GM23338 (cell line): ENCODE results near the gene KLRK1. TPM values are rescaled to one million over a fixed set of nuclear protein-coding genes. Genes with fewer than 3 reads are reported as not detected.
"Not testable (repeated sequence)": the region's sequence is repeated elsewhere in the genome, so short reads cannot be mapped to it uniquely, and the experiment has no call there.

Source experiments
- ATAC-seq: fragments of 200-7000 bp; cut with Tn5 transposase; 3 replicates; pipeline ENCODE4 v1.9.1; 2020
- DNase-seq: peaks from one replicate; pipeline ENCODE4 v3.0.0-alpha.2; 2015; ENCODE audit warnings: low spot score
- H2AFZ ChIP-seq: fragments of 200-600 bp; sonication (generic); 2 replicates; pipeline ENCODE4 v1.8.0; 2016; ENCODE audit warnings: antibody characterized with exemption, mild to moderate bottlenecking, moderate library complexity
- H3F3A ChIP-seq: fragments of 200-600 bp; sonication (generic); replicated peaks from 2 replicates; pipeline ENCODE4 v1.8.0; 2017; ENCODE audit warnings: antibody characterized with exemption, mixed run types, low read depth
- H3K27ac ChIP-seq: fragments of 200-600 bp; sonication (generic); 2 replicates; pipeline ENCODE4 v1.6.1; 2016; ENCODE audit warnings: low read depth
- H3K27me3 ChIP-seq: fragments of 200-600 bp; sonication (generic); 2 replicates; pipeline ENCODE4 v1.8.0; 2016; ENCODE audit warnings: mild to moderate bottlenecking, mixed run types, moderate library complexity; ENCODE audit not compliant: insufficient read depth
- H3K36me3 ChIP-seq: fragments of 200-600 bp; sonication (generic); 2 replicates; pipeline ENCODE4 v1.8.0; 2016; ENCODE audit warnings: mild to moderate bottlenecking; ENCODE audit not compliant: insufficient read depth
- H3K4me1 ChIP-seq: fragments of 200-600 bp; sonication (generic); 2 replicates; pipeline ENCODE4 v1.8.0; 2016; ENCODE audit warnings: mild to moderate bottlenecking, moderate library complexity; ENCODE audit not compliant: insufficient read depth
- H3K4me2 ChIP-seq: fragments of 200-600 bp; sonication (generic); 2 replicates; pipeline ENCODE4 v1.7.1; 2017; ENCODE audit warnings: mixed run types
- H3K4me3 ChIP-seq: fragments of 200-600 bp; sonication (generic); 2 replicates; pipeline ENCODE4 v1.6.1; 2016; ENCODE audit warnings: mixed run types
- H3K79me2 ChIP-seq: fragments of 200-600 bp; sonication (generic); replicated peaks from 2 replicates; pipeline ENCODE4 v1.8.0; 2017; ENCODE audit warnings: mild to moderate bottlenecking; ENCODE audit not compliant: insufficient read depth
- H3K9me2 ChIP-seq: fragments of 200-600 bp; sonication (generic); 2 replicates; pipeline ENCODE4 v1.8.0; 2017; ENCODE audit not compliant: insufficient read depth
- H4K20me1 ChIP-seq: fragments of 200-600 bp; sonication (generic); replicated peaks from 2 replicates; pipeline ENCODE4 v1.8.0; 2017; ENCODE audit warnings: mild to moderate bottlenecking; ENCODE audit not compliant: insufficient read depth
- H3K27ac Mint-ChIP-seq: 2 replicates; pipeline ENCODE4 v1.8.0; 2020; ENCODE audit warnings: inconsistent platforms, mild to moderate bottlenecking, moderate library complexity, mixed read lengths
- H3K27me3 Mint-ChIP-seq: 3 replicates; pipeline ENCODE4 v1.8.0; 2022; ENCODE audit warnings: low read depth, mild to moderate bottlenecking, moderate library complexity, mixed read lengths, inconsistent platforms; ENCODE audit not compliant: insufficient read depth, poor library complexity
- H3K36me3 Mint-ChIP-seq: 3 replicates; pipeline ENCODE4 v1.8.0; 2021; ENCODE audit warnings: low read depth, mild to moderate bottlenecking, inconsistent platforms, moderate library complexity, mixed read lengths
- H3K4me1 Mint-ChIP-seq: 3 replicates; pipeline ENCODE4 v1.8.0; 2020; ENCODE audit warnings: mild to moderate bottlenecking, inconsistent platforms, mixed read lengths
- H3K4me3 Mint-ChIP-seq: 3 replicates; pipeline ENCODE4 v1.8.0; 2021; ENCODE audit warnings: moderate library complexity, mild to moderate bottlenecking, inconsistent platforms, mixed read lengths
- H3K9me3 Mint-ChIP-seq: 3 replicates; pipeline ENCODE4 v1.8.0; 2020; ENCODE audit warnings: moderate library complexity, mild to moderate bottlenecking, inconsistent platforms, mixed read lengths
- CTCF ChIP-seq, 2 experiments: fragments of 200-600 bp in 1 of 2; sonication (generic) in 1 of 2; conservative IDR thresholded peaks; 2 replicates each; pipeline versions ENCODE4 v1.5.1 to v1.6.1; 2016 to 2017; ENCODE audit warnings: antibody characterized with exemption in 2 of 2, low read depth in 2 of 2, mild to moderate bottlenecking in 2 of 2, moderate library complexity in 1 of 2
- EZH2 ChIP-seq: fragments of 200-600 bp; sonication (generic); IDR thresholded peaks from one replicate; pipeline ENCODE4 v1.8.0; 2017; ENCODE audit warnings: antibody characterized with exemption, mild to moderate bottlenecking, low read depth; ENCODE audit not compliant: unreplicated experiment
- EZH2phosphoT487 ChIP-seq: fragments of 200-600 bp; sonication (generic); IDR thresholded peaks from one replicate; pipeline ENCODE4 v1.8.1; 2018; ENCODE audit warnings: antibody characterized with exemption; ENCODE audit not compliant: unreplicated experiment
- ZNF114 ChIP-seq: fragments of 250-450 bp; sonication (Bioruptor Pico); IDR thresholded peaks from 2 replicates; pipeline ENCODE4 v1.5.0; 2020; ENCODE audit warnings: mild to moderate bottlenecking, moderate library complexity
- ZNF462 ChIP-seq: fragments of 250-450 bp; sonication (Bioruptor Pico); IDR thresholded peaks from 2 replicates; pipeline ENCODE4 v1.5.0; 2020; ENCODE audit warnings: mild to moderate bottlenecking, moderate library complexity
- polyA plus RNA-seq: library from polyadenylated mRNA; unstranded; fragments of >200 nt; fragmentation: Nextera tagmentation; extraction: Ambion mirVana; gene quantifications from 2 replicates; pipeline ENCODE4 v1.2.1, GENCODE V29; 2016
- total RNA-seq: library from RNA; depleted of rRNA; stranded (reverse); fragments of >200 nt; shearing (Covaris generic); gene quantifications from 2 replicates; pipeline ENCODE4 v1.2.3, GENCODE V29; 2014

KLRK1 gene
- total and polyA plus RNA-seq, 2 experiments from 2014 or later: not detected

- Histone ChIP-seq H3K4me3 (no peak overlapping the region), H3K27ac (no peak overlapping the region), H3K36me3 (no peaks in the 10 kb centered on the region), H3F3A (no peaks in the 10 kb centered on the region), H4K20me1 (no peaks in the 10 kb centered on the region), H3K9me2 (no peaks in the 10 kb centered on the region), H3K27me3 (no peaks in the 10 kb centered on the region), H3K4me2 (no peak overlapping the region), H3K79me2 (no peaks in the 10 kb centered on the region), H2AFZ (no peak overlapping the region), H3K4me1 (peaks cover 3% of the 10 kb centered on the region; the same call in 1 of the 2 replicates)
- DNase-seq: no peak
- Mint-ChIP-seq H3K27me3 (no peaks in the 10 kb centered on the region), H3K36me3 (no peaks in the 10 kb centered on the region), H3K27ac (no peak overlapping the region), H3K4me3 (no peak overlapping the region), H3K4me1 (peaks cover 5% of the 10 kb centered on the region), H3K9me3 (no peaks in the 10 kb centered on the region)
- TF ChIP-seq EZH2phosphoT487 (no peak), ZNF114 (CRISPR knock-in tag) (no peak), ZNF462 (CRISPR knock-in tag) (no peak), EZH2 (no peak), CTCF (conservative IDR thresholded peaks at IDR 0.05; ENCODE audit: low read depth in 2 of 2) (no peak)
- no peak for ATAC-seq
Measured at GRCh38 chr12:10392394-10392930, 2.6 kb upstream of the KLRK1 start.

- DNase-seq, H3K4me3 Mint-ChIP-seq, H3K9me3 Mint-ChIP-seq, H3K4me1 Mint-ChIP-seq, ATAC-seq, H3K27ac ChIP-seq, H3K4me2 ChIP-seq, H3K4me3 ChIP-seq, H3K36me3 ChIP-seq, H2AFZ ChIP-seq, H4K20me1 ChIP-seq, H3K27me3 ChIP-seq, H3K27me3 Mint-ChIP-seq, H3K9me2 ChIP-seq, H3K4me1 ChIP-seq, H3K79me2 ChIP-seq, H3K36me3 Mint-ChIP-seq, H3F3A ChIP-seq, H3K27ac Mint-ChIP-seq: not testable (repeated sequence)
Measured at GRCh38 chr12:10390991-10391390, 1.1 kb upstream of the KLRK1 start.
